ENCODE results near the gene TMEM250. TPM values are rescaled to one million over a fixed set of nuclear protein-coding genes. Genes with fewer than 3 reads are reported as not detected.

The TMEM250 gene
- total and polyA plus RNA-seq, 2 of the 4 experiments (the other 2 are of a cell fraction) = 14.0 to 17.5 TPM

DNA sequence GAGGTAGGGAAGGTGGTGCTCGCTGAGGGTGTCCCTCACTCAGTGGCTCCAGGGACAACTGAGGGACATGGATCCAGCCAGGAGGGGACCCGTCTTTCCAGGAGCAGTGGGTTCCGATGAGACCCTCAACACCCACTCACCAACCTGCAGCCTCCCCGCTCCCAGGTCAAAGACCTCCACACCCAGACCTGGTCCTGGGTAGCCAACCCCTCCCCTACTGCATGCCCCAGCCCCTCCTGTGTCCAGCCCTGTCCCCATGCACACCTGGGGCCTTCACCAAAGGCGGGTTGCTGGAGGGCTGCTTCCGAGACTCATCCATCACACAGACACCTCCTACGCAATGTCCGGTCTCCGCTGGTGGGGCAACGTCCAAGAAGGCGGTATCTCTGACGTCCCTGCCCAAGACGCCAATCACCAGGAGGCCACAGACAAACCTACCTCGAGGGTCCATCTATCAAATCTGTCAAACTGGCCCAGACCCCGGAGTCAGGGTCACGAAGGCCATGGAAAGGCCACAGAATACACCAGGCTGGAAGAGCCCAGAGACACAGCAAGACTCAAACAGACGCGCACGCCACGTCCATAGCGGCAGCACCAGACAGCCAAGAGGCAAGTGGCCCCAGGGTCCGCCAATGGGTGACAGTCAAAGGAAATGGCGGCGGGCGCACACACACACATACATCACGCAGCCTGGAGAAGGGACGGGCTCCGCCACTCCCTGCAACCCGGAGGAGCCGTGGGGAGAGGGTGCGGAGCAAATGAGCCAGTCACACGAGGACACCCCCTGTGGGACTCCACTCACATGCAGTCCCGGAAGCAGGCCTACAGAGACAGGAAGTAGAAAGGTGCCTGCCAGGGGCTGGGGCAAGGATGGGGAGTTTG lies 34.4 kb downstream of the TMEM250 start:
- WGBS, 2 experiments (ENCODE audit: extremely low coverage in 2 of 2, insufficient read length in 1 of 2) = 83% methylated on average over 19 of the region's 33 CpGs; no CpG with 5 or more reads in 1 of the 2 experiments
- Histone ChIP-seq H4K5ac (ENCODE audit: low read depth, low read length) (no peak overlapping the region), H3K4me2 (ENCODE audit: low read depth, low read length) (no peak overlapping the region), H3K36me3 (ENCODE audit: control insufficient read depth, insufficient read depth, low read length) (peaks cover 2% of the 10 kb centered on the region; the same call in 1 of the 2 replicates), H4K91ac (ENCODE audit: insufficient read depth, low read depth, low read length) (no peak overlapping the region), H3K4me1 (ENCODE audit: control insufficient read depth, insufficient read depth, low read length) (peaks cover 6% of the 10 kb centered on the region; the same call in 1 of the 2 replicates), H3K27me3 (ENCODE audit: control insufficient read depth, insufficient read depth, low read length) (no peaks in the 10 kb centered on the region), H2BK120ac (ENCODE audit: low read depth, low read length) (no peak overlapping the region), H2AFZ (replicated peaks; ENCODE audit: low read length, poor library complexity) (no peak overlapping the region), H3K4ac (ENCODE audit: low read depth, low read length) (no peak overlapping the region), H2BK15ac (ENCODE audit: low read depth, low read length) (no peak overlapping the region), H2BK5ac (ENCODE audit: low read depth, low read length, poor library complexity, severe bottlenecking) (no peak overlapping the region), H3K79me1 (ENCODE audit: low read depth in 1 of 2, low read length in 2 of 2) (peaks cover 3 to 78% of the 10 kb centered on the region in 2 experiments; a peak in 3 of 4 replicates), H3K18ac (ENCODE audit: low read depth, low read length) (no peak overlapping the region), H4K20me1 (ENCODE audit: insufficient read depth, low read length) (peaks cover 92% of the 10 kb centered on the region), H3K4me3 (ENCODE audit: insufficient read depth, low read depth, low read length) (no peak overlapping the region), H3K14ac (replicated peaks; ENCODE audit: low read depth, low read length) (no peak overlapping the region), H2AK9ac (replicated peaks; ENCODE audit: low read depth, low read length, poor library complexity) (no peak overlapping the region), H3K9me1 (ENCODE audit: insufficient read depth, low read length) (no peaks in the 10 kb centered on the region), H2AK5ac (ENCODE audit: low read depth, low read length) (no peak overlapping the region), H4K8ac (ENCODE audit: low read depth in 2 of 2, low read length in 2 of 2) (no peak overlapping the region), H3K9me3 (ENCODE audit: control insufficient read depth, insufficient read depth, low read length) (no peaks in the 10 kb centered on the region), H3K56ac (ENCODE audit: extremely low read depth, insufficient read depth, low read length) (no peak overlapping the region), H3K27ac (ENCODE audit: insufficient read depth, low read length) (no peak overlapping the region), H3K23ac (ENCODE audit: low read depth, low read length) (no peak overlapping the region), H2BK20ac (ENCODE audit: low read depth, low read length) (no peak overlapping the region), H3K9ac (ENCODE audit: low read depth, low read length) (no peak overlapping the region)
- no peak for ATAC-seq (ENCODE audit: low read depth)
- CTCF ChIA-PET = no interaction called here
- intact Hi-C loops (cut with micrococcal nuclease) = no loop called here
- DNase-seq = no peak
- TF ChIP-seq, protein P1, sequence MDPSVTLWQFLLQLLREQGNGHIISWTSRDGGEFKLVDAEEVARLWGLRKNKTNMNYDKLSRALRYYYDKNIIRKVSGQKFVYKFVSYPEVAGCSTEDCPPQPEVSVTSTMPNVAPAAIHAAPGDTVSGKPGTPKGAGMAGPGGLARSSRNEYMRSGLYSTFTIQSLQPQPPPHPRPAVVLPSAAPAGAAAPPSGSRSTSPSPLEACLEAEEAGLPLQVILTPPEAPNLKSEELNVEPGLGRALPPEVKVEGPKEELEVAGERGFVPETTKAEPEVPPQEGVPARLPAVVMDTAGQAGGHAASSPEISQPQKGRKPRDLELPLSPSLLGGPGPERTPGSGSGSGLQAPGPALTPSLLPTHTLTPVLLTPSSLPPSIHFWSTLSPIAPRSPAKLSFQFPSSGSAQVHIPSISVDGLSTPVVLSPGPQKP (IDR thresholded peaks at IDR 0.05; ENCODE audit: borderline replicate concordance, low read depth, low read length) = no peak
- no peak for TF ChIP-seq BHLHE40 (IDR thresholded peaks at IDR 0.05; ENCODE audit: low read depth, low read length)
- TF ChIP-seq POLR2A (IDR thresholded peaks at IDR 0.05; ENCODE audit: low read depth, low read length) = no peak
- no peak for TF ChIP-seq NFE2L2 (IDR thresholded peaks at IDR 0.05; ENCODE audit: low read depth, low read length)
- TF ChIP-seq RAD21 (IDR thresholded peaks at IDR 0.05; ENCODE audit: low read length) = no peak
- TF ChIP-seq MXI1 (IDR thresholded peaks at IDR 0.05; ENCODE audit: borderline replicate concordance, low read depth, low read length) = no peak
- TF ChIP-seq, protein P2, sequence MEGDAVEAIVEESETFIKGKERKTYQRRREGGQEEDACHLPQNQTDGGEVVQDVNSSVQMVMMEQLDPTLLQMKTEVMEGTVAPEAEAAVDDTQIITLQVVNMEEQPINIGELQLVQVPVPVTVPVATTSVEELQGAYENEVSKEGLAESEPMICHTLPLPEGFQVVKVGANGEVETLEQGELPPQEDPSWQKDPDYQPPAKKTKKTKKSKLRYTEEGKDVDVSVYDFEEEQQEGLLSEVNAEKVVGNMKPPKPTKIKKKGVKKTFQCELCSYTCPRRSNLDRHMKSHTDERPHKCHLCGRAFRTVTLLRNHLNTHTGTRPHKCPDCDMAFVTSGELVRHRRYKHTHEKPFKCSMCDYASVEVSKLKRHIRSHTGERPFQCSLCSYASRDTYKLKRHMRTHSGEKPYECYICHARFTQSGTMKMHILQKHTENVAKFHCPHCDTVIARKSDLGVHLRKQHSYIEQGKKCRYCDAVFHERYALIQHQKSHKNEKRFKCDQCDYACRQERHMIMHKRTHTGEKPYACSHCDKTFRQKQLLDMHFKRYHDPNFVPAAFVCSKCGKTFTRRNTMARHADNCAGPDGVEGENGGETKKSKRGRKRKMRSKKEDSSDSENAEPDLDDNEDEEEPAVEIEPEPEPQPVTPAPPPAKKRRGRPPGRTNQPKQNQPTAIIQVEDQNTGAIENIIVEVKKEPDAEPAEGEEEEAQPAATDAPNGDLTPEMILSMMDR (conservative IDR thresholded peaks at IDR 0.05; ENCODE audit: low read depth, low read length) = no peak
- no peak for TF ChIP-seq FOS (IDR thresholded peaks at IDR 0.05; ENCODE audit: low read depth, low read length)
- TF ChIP-seq CEBPB (IDR thresholded peaks at IDR 0.05; ENCODE audit: low read depth, low read length) = no peak
- TF ChIP-seq RCOR1 (IDR thresholded peaks at IDR 0.05; ENCODE audit: insufficient replicate concordance, low read length) = no peak
- no peak for TF ChIP-seq MAFK (IDR thresholded peaks at IDR 0.05; ENCODE audit: low read depth, low read length)
- TF ChIP-seq, protein P3, sequence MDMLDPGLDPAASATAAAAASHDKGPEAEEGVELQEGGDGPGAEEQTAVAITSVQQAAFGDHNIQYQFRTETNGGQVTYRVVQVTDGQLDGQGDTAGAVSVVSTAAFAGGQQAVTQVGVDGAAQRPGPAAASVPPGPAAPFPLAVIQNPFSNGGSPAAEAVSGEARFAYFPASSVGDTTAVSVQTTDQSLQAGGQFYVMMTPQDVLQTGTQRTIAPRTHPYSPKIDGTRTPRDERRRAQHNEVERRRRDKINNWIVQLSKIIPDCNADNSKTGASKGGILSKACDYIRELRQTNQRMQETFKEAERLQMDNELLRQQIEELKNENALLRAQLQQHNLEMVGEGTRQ (IDR thresholded peaks at IDR 0.05; ENCODE audit: low read depth, low read length) = no peak
- TF ChIP-seq RFX5 (IDR thresholded peaks at IDR 0.05; ENCODE audit: low read depth, low read length) = no peak
- no peak for TF ChIP-seq CHD1 (IDR thresholded peaks at IDR 0.05; ENCODE audit: low read depth, low read length)
- dilution Hi-C loops (cut with HindIII; ENCODE audit: low sequenced_read_pairs, unreplicated experiment) = no loop called here
- in situ Hi-C loops (cut with MboI; ENCODE audit: low sequenced_read_pairs) = no loop called here
- BruUV-seq (replicated peaks) = no TSS peak
- POLR2A ChIA-PET (ENCODE audit: unreplicated experiment) = no interaction called here

Measured in IMR-90 (cell line).